Vagina (tissue), 2 donors: ENCODE measurements around the gene SMARCA4.
"Not testable (repeated sequence)": the region's sequence is repeated elsewhere in the genome, so short reads cannot be mapped to it uniquely, and the experiment has no call there.

Experiments
- CTCF ChIP-seq, 3 experiments: fragments of 450-650 bp in 2 of 3; fragments of 200-600 bp in 1 of 3; sonication (generic) in 1 of 3; IDR thresholded peaks; one replicate each; pipeline ENCODE4 v1.5.1; 2017 to 2019; ENCODE audit warnings: antibody characterized with exemption in 3 of 3, mild to moderate bottlenecking in 2 of 3, moderate library complexity in 2 of 3
- POLR2AphosphoS5 ChIP-seq, 2 donors: sonication (generic); formaldehyde crosslinking; IDR thresholded peaks; one replicate each; pipeline ENCODE4 v1.9.0; 2017; ENCODE audit warnings: antibody characterized with exemption in 2 of 2, mild to moderate bottlenecking in 2 of 2, low read depth in 1 of 2; ENCODE audit not compliant: insufficient read depth in 1 of 2

DNA sequence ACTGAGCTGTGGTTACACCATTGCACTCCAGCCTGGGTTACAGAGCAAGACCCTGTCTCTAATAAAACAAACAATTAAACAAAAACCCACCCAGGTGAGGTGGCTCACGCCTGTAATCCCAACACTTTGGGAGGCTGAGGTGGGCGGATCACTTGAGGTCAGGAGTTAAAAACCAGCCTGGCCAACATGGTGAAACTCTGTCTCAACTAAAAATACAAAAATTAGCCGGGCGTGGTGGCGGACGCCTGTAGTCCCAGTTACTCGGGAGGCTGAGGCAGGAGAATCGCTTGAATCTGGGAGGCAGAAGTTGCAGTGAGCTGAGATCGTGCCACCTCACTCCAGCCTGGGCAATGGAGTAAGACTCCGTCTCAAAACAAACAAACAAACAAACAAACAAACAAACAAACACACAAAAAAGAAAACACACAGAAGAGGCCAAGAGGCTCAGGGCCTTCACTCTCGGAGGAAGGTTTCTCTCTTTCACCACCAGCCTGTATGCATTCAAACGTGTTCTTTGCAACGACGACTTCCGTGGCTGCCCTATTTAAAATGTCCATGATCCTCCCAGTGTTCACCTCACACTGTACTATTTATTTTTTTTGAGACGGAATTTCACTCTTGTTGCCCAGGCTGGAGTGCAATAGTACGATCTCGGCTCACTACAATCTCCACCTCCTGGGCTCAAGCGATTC, 1.4 kb upstream of the SMARCA4 start:
- not testable (repeated sequence) for TF ChIP-seq CTCF (IDR thresholded peaks at IDR 0.05); POLR2AphosphoS5 (IDR thresholded peaks at IDR 0.05; ENCODE audit: insufficient read depth in 1 of 2, low read depth in 1 of 2)
